A549 (cell line): ENCODE measurements around the gene FOXR1. TPM values are rescaled to one million over a fixed set of nuclear protein-coding genes. Genes with fewer than 3 reads are reported as not detected.

Source experiments
- ATAC-seq, 2 experiments: fragments of 200-7000 bp in 1 of 2; fragments of >200 bp in 1 of 2; cut with Nextera tagmentation in 1 of 2; cut with Tn5 transposase in 1 of 2; 3 replicates each; pipeline versions ENCODE4 v1.8.0 to v1.9.1; 2018 to 2020; ENCODE audit warnings: mild to moderate bottlenecking in 1 of 2, moderate library complexity in 1 of 2
- CTCF ChIA-PET: fragments of 300-600 bp; sonication (Branson Sonifier 250); formaldehyde crosslinking; extraction: SDS; loops from one replicate; lab custom pipeline; 2021; ENCODE audit warnings: antibody characterized with exemption, inconsistent platforms; lab: Yijun Ruan, JAX
- POLR2A ChIA-PET: fragments of 350-600 bp; formaldehyde crosslinking; extraction: SDS; loops from one replicate; lab custom pipeline; 2021; ENCODE audit warnings: antibody characterized with exemption, inconsistent platforms; lab: Yijun Ruan, JAX
- DNase-seq, 2 experiments: peaks; one replicate each; pipeline versions ENCODE4 v3.0.0 to v3.0.0-alpha.2; 2011 to 2016; ENCODE audit warnings: low read depth in 1 of 2, low spot score in 1 of 2
- FAIRE-seq: peaks from 2 replicates; lab custom pipeline; 2011; peaks lifted over from hg19 to GRCh38; lab: Jason Lieb, UNC
- H3K27ac ChIP-seq, 2 experiments: fragments of >200 bp; sonication (Bioruptor Twin); formaldehyde crosslinking; 3 replicates each; pipeline ENCODE4 v1.5.1; 2016 to 2017
- H3K4me1 ChIP-seq: fragments of >200 bp; sonication (Bioruptor Twin); formaldehyde crosslinking; 3 replicates; pipeline ENCODE4 v1.6.1; 2016
- H3K4me2 ChIP-seq: fragments of >200 bp; sonication (Bioruptor Twin); formaldehyde crosslinking; 3 replicates; pipeline ENCODE4 v1.6.1; 2016
- H3K4me3 ChIP-seq: fragments of >200 bp; sonication (Bioruptor Twin); formaldehyde crosslinking; 3 replicates; pipeline ENCODE4 v1.5.1; 2016
- H3K9me3 ChIP-seq: fragments of >200 bp; sonication (Bioruptor Twin); formaldehyde crosslinking; 3 replicates; pipeline ENCODE4 v1.6.1; 2016
- CBX2 ChIP-seq: fragments of 200-600 bp; sonication (generic); IDR thresholded peaks from 2 replicates; pipeline ENCODE4 v1.6.1; 2016; ENCODE audit warnings: low read depth, mild to moderate bottlenecking, borderline replicate concordance
- CBX8 ChIP-seq: fragments of 200-600 bp; sonication (generic); IDR thresholded peaks from 2 replicates; pipeline ENCODE4 v1.6.1; 2016
- CEBPB ChIP-seq, 2 experiments: fragments of >200 bp in 1 of 2; sonication (Bioruptor Twin) in 1 of 2; formaldehyde crosslinking in 1 of 2; IDR thresholded peaks; 2 replicates each; pipeline ENCODE4 v1.6.1; 2012 to 2016
- EHF ChIP-seq: fragments of 250-450 bp; sonication (Bioruptor Pico); IDR thresholded peaks from 2 replicates; pipeline ENCODE4 v1.5.0; 2020; ENCODE audit warnings: mild to moderate bottlenecking
- FOSB ChIP-seq: fragments of 250-450 bp; sonication (Bioruptor Pico); IDR thresholded peaks from 2 replicates; pipeline ENCODE4 v1.5.0; 2020; ENCODE audit warnings: mild to moderate bottlenecking, moderate library complexity
- FOSL2 ChIP-seq, 2 experiments: fragments of 450-650 bp in 1 of 2; fragments of >200 bp in 1 of 2; sonication (Bioruptor Twin) in 1 of 2; formaldehyde crosslinking; IDR thresholded peaks; 2 replicates each; pipeline versions ENCODE4 v1.5.0 to v1.6.1; 2016 to 2020; ENCODE audit warnings: mild to moderate bottlenecking in 1 of 2, moderate library complexity in 1 of 2
- HOXB5 ChIP-seq: fragments of 250-450 bp; sonication (Bioruptor Pico); IDR thresholded peaks from 2 replicates; pipeline ENCODE4 v1.5.0; 2020; ENCODE audit warnings: mild to moderate bottlenecking, moderate library complexity
- JUN ChIP-seq, 2 experiments: fragments of >200 bp; sonication (Bioruptor Twin); formaldehyde crosslinking; IDR thresholded peaks; 2 replicates in 1 of 2; 3 replicates in 1 of 2; pipeline ENCODE4 v1.6.1; 2016 to 2017
- JUNB ChIP-seq: fragments of >200 bp; sonication (Bioruptor Twin); formaldehyde crosslinking; IDR thresholded peaks from 2 replicates; pipeline ENCODE4 v1.6.1; 2016
- KDM1A ChIP-seq: fragments of 200-600 bp; sonication (generic); IDR thresholded peaks from 2 replicates; pipeline ENCODE4 v1.6.1; 2016; ENCODE audit warnings: low read depth, mild to moderate bottlenecking
- MAFK ChIP-seq: fragments of 450-650 bp; IDR thresholded peaks from 2 replicates; pipeline ENCODE4 v1.6.1; 2014; ENCODE audit not compliant: partially characterized antibody
- NR3C1 ChIP-seq: fragments of >200 bp; sonication (Bioruptor Twin); formaldehyde crosslinking; IDR thresholded peaks from 3 replicates; pipeline ENCODE4 v1.6.1; 2017
- POLR2A ChIP-seq: IDR thresholded peaks from 2 replicates; pipeline ENCODE4 v1.6.1; 2012; ENCODE audit warnings: mild to moderate bottlenecking, low read length
- POLR2AphosphoS2 ChIP-seq: conservative IDR thresholded peaks from 2 replicates; pipeline ENCODE4 v1.6.1; 2012; ENCODE audit warnings: low read length, improper control_type of control experiment, inconsistent platforms
- RCOR1 ChIP-seq: fragments of 150-350 bp; IDR thresholded peaks from 2 replicates; pipeline ENCODE4 v1.6.1; 2014; ENCODE audit warnings: antibody characterized with exemption, low read length, low read depth
- SREBF2 ChIP-seq: fragments of 450-650 bp; IDR thresholded peaks from 2 replicates; pipeline ENCODE4 v1.6.1; 2014; ENCODE audit warnings: mild to moderate bottlenecking, moderate library complexity
- TFCP2L1 ChIP-seq: fragments of 250-450 bp; sonication (Bioruptor Pico); IDR thresholded peaks from 2 replicates; pipeline ENCODE4 v1.5.0; 2021; ENCODE audit warnings: mild to moderate bottlenecking
- WGBS: methylation state at CpG from one replicate; pipeline ENCODE4 v1.1.6; 2017; ENCODE audit errors: missing lambda C conversion rate; 5-methylcytosine and 5-hydroxymethylcytosine counted together
- polyA plus RNA-seq, 4 experiments: library from polyadenylated mRNA; depleted of rRNA in 3 of 4; stranded (reverse); fragments of >200 nt; fragmentation: RNase III in 1 of 4; extraction: RNeasy Plus Mini Kit Qiagen cat#74134 plus additional on column Dnase treatment in 1 of 4; gene quantifications; 2 replicates in 3 of 4; 3 replicates in 1 of 4; pipeline ENCODE4 v1.2.3, GENCODE V29; 2011 to 2017
- TF ChIP-seq, protein P1 (sequence below): fragments of >200 bp; sonication (Bioruptor Twin); formaldehyde crosslinking; IDR thresholded peaks from 3 replicates; pipeline ENCODE4 v1.6.1; 2016
- TF ChIP-seq, protein P2 (sequence below): IDR thresholded peaks from 2 replicates; pipeline ENCODE4 v1.6.1; 2012
- TF ChIP-seq, protein P3 (sequence below): fragments of 200-600 bp; sonication (generic); IDR thresholded peaks from 2 replicates; pipeline ENCODE4 v1.6.1; 2016; ENCODE audit warnings: antibody characterized with exemption, mild to moderate bottlenecking, moderate library complexity

The FOXR1 gene
- polyA plus RNA-seq, 2 of the 4 experiments (the other 2 are of a cell fraction) = not detected

DNA sequence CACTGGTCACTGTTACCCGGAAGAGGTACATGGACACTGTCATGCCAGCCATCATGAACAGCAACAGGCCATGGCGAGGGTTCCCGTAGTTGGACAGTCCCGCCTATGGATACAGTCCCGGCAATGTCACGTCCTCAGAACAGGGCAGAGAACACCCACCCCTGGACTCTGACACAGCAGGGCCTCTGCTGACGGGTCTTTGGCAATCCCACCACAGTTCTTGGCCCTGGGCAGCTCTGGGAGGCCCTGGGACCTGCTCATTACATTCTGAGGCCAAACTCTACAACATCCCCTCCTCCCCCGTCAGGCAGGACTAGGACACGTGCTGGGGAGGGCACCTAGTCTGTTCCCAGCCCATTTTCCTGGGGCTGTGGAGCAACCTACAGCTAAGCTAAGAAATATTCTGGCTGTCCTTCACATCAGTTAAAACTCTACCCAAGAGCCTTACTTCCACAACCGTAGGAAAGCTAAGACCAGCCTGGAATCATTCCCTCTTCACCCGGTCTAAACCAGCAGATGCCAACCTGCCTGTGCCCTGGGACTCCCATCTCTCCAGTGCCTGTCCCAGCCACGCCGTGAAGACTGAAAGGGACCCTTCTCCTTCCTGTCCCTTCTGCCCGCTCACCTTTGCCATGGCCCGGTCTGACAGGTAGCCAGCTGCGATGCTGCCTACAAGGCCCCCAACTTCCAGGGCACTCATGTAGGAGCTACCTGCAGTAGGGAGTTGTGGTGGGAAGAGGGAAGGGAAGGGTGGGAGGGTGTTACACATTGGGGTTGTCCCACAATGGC, 54.6 kb downstream of the FOXR1 start (continued):
- TF ChIP-seq, protein P1, sequence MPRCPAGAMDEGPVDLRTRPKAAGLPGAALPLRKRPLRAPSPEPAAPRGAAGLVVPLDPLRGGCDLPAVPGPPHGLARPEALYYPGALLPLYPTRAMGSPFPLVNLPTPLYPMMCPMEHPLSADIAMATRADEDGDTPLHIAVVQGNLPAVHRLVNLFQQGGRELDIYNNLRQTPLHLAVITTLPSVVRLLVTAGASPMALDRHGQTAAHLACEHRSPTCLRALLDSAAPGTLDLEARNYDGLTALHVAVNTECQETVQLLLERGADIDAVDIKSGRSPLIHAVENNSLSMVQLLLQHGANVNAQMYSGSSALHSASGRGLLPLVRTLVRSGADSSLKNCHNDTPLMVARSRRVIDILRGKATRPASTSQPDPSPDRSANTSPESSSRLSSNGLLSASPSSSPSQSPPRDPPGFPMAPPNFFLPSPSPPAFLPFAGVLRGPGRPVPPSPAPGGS = no peak
- no peak for TF ChIP-seq EHF (CRISPR knock-in tag)
- TF ChIP-seq, all 56 proteins: peak for 0

DNA sequence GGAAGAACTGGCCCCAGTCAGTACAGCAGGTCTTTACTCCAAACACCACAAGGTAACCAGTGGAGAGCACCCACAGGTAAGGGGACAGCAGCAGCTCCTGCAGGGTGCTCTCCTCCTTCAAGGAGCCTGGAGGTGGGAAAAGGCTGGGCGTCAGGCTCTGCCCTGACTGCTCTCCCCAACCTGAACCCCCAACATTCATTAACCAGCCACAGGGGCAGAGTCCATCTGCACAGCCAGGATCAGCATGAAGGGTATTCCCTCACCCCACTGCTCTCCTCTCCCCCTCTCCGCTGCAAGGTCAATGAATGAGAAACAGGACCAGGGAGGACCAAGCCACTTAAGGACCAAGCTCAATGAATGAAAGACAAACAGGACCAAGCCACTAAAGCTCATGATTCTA, 55.4 kb downstream of the FOXR1 start:
- ChIA-PET CTCF (interaction anchor here (1.3 kb wide), 1 partner anchor 18 kb away, joined by 3 read pairs; no protein-coding TSS in a partner anchor), POLR2A (interaction anchor here (1.6 kb wide), 1 partner anchor 9 kb away, joined by 4 read pairs; the partner anchor contains the start of gene RPS25)
- Histone ChIP-seq H3K4me2 (no peak overlapping the region), H3K9me3 (no peaks in the 10 kb centered on the region), H3K4me1 (peaks cover 17% of the 10 kb centered on the region), H3K27ac (no peak overlapping the region), H3K4me3 (no peak overlapping the region)
- 78% methylated on average over 1 of the region's 2 CpGs for WGBS
- no peak for TF ChIP-seq JUN (IDR thresholded peaks at IDR 0.05)
- no peak for TF ChIP-seq FOSL2 (IDR thresholded peaks at IDR 0.05)
- TF ChIP-seq FOSL2 (CRISPR knock-in tag; IDR thresholded peaks at IDR 0.05) = no peak
- TF ChIP-seq MAFK = no peak
- no peak for TF ChIP-seq CBX8
- TF ChIP-seq POLR2A = no peak
- TF ChIP-seq SREBF2 = no peak
- TF ChIP-seq, protein P2, sequence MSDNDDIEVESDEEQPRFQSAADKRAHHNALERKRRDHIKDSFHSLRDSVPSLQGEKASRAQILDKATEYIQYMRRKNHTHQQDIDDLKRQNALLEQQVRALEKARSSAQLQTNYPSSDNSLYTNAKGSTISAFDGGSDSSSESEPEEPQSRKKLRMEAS = no peak
- TF ChIP-seq, protein P3, sequence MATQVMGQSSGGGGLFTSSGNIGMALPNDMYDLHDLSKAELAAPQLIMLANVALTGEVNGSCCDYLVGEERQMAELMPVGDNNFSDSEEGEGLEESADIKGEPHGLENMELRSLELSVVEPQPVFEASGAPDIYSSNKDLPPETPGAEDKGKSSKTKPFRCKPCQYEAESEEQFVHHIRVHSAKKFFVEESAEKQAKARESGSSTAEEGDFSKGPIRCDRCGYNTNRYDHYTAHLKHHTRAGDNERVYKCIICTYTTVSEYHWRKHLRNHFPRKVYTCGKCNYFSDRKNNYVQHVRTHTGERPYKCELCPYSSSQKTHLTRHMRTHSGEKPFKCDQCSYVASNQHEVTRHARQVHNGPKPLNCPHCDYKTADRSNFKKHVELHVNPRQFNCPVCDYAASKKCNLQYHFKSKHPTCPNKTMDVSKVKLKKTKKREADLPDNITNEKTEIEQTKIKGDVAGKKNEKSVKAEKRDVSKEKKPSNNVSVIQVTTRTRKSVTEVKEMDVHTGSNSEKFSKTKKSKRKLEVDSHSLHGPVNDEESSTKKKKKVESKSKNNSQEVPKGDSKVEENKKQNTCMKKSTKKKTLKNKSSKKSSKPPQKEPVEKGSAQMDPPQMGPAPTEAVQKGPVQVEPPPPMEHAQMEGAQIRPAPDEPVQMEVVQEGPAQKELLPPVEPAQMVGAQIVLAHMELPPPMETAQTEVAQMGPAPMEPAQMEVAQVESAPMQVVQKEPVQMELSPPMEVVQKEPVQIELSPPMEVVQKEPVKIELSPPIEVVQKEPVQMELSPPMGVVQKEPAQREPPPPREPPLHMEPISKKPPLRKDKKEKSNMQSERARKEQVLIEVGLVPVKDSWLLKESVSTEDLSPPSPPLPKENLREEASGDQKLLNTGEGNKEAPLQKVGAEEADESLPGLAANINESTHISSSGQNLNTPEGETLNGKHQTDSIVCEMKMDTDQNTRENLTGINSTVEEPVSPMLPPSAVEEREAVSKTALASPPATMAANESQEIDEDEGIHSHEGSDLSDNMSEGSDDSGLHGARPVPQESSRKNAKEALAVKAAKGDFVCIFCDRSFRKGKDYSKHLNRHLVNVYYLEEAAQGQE = no peak
- no peak for TF ChIP-seq CEBPB (IDR thresholded peaks at IDR 0.05)
- no peak for TF ChIP-seq FOSB (CRISPR knock-in tag)
- no peak for TF ChIP-seq TFCP2L1 (CRISPR knock-in tag)
- no peak for TF ChIP-seq JUNB
- no peak for TF ChIP-seq RCOR1
- TF ChIP-seq KDM1A = no peak
- TF ChIP-seq CBX2 = no peak
- TF ChIP-seq POLR2AphosphoS2 = no peak
- no peak for TF ChIP-seq NR3C1
- TF ChIP-seq HOXB5 = no peak
- FAIRE-seq (no peak), DNase-seq (no peak), ATAC-seq (no peak)
